Lower leg skin (tissue), 4 donors: ENCODE results near the gene CCDC51. TPM values are rescaled to one million over a fixed set of nuclear protein-coding genes. Genes with fewer than 3 reads are reported as not detected.
"Not testable (repeated sequence)": the region's sequence is repeated elsewhere in the genome, so short reads cannot be mapped to it uniquely, and the experiment has no call there.

Experiments
- DNase-seq, 2 donors: peaks; one replicate each; pipeline ENCODE4 v3.0.0-alpha.2; 2019; ENCODE audit warnings: low spot score in 2 of 2
- H3K4me3 ChIP-seq: fragments of 200-600 bp; sonication (generic); 2 replicates; pipeline ENCODE4 v1.5.1; 2017; ENCODE audit warnings: mild to moderate bottlenecking, low read depth; ENCODE audit not compliant: poor library complexity, severe bottlenecking
- POLR2A ChIP-seq, 2 donors: fragments of 450-650 bp; IDR thresholded peaks; one replicate each; pipeline ENCODE4 v1.6.1; 2016 to 2017; ENCODE audit warnings: antibody characterized with exemption in 2 of 2, mild to moderate bottlenecking in 1 of 2, moderate library complexity in 1 of 2
- WGBS, 2 donors: methylation state at CpG; one replicate each; pipeline ENCODE4 v1.1.5; 2018; 5-methylcytosine and 5-hydroxymethylcytosine counted together
- intact Hi-C: fragments of 100-400 bp; cut with DNase I; formaldehyde crosslinking; loops from one replicate; pipeline ENCODE4 v1.15.0; 2023; ENCODE audit warnings: low total_unique reads
- total RNA-seq, 4 donors: library from RNA; depleted of rRNA; stranded (reverse); fragments of >200 nt; gene quantifications; one replicate each; pipeline ENCODE4 v1.1.0, GENCODE V29; 2016
- TF ChIP-seq, protein P1 (sequence below), 3 donors: fragments of 450-650 bp; IDR thresholded peaks; one replicate each; pipeline ENCODE4 v1.5.1; 2016; ENCODE audit warnings: antibody characterized with exemption in 3 of 3, mild to moderate bottlenecking in 3 of 3, moderate library complexity in 2 of 3

Gene CCDC51, protein sequence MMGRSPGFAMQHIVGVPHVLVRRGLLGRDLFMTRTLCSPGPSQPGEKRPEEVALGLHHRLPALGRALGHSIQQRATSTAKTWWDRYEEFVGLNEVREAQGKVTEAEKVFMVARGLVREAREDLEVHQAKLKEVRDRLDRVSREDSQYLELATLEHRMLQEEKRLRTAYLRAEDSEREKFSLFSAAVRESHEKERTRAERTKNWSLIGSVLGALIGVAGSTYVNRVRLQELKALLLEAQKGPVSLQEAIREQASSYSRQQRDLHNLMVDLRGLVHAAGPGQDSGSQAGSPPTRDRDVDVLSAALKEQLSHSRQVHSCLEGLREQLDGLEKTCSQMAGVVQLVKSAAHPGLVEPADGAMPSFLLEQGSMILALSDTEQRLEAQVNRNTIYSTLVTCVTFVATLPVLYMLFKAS
- total RNA-seq, result 10 to 100 TPM in 3 of 4 donors, 1 to 10 TPM in 1; 6.7 to 17.1 (median 11.6) TPM

DNA sequence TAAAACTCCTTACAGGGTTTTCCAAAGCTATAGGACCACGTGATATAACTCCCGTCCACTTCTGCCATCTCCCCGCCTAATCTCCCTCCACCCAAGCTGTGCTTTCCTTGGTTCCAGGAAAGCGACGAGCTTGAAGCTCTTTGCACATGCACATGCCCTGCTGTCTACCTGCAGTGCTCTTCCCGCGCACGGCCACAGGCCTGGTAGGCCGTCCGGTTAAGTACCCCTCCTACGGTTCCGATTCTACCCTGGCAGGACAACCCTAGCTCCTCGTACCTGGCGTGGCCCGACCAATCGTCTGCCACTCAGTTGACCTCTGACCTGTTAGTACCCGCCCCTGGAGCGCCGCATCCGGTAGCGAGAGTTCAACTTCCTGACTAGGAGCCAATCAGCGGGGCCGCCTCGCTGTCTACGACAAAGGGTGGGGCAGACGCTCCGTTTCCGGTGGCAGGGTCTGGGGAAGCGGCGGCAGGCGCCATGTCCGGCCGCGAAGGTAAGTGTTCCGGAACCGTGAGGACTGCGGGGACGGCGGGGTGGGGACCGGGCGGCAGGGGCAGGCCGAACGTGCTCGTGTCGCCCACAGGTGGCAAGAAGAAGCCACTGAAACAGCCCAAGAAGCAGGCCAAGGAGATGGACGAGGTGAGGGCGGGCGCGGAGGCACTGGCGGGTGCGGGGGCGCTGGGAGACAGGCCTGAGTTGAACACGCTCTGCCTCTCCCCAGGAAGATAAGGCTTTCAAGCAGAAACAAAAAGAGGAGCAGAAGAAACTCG is at the start of gene CCDC51, which contains the start of gene TMA7:
Gene CCDC51 (minus strand): TSS at position 300 of the 770 bp plus-strand sequence. CDS start 4,991 bp downstream, outside the sequence.
Gene TMA7 (plus strand): TSS at position 438 of the 770 bp plus-strand sequence. CDS start 40 bp downstream, at position 478.
- 0% methylated on average over 49 to 52 of the region's 54 CpGs for WGBS, 2 donors
- intact Hi-C loops, result loop anchor here (10.0 kb wide), 1 partner anchor 115 kb away; the partner anchor contains the start of gene PFKFB4
- peak; percentile 98 to 100 for DNase-seq
- H3K4me3 ChIP-seq, result peak within 1 kb of the TSS; percentile 60
- peak in 1 of 2 donors; percentile 92 for TF ChIP-seq POLR2A (IDR thresholded peaks at IDR 0.05)
- TF ChIP-seq, protein P1, sequence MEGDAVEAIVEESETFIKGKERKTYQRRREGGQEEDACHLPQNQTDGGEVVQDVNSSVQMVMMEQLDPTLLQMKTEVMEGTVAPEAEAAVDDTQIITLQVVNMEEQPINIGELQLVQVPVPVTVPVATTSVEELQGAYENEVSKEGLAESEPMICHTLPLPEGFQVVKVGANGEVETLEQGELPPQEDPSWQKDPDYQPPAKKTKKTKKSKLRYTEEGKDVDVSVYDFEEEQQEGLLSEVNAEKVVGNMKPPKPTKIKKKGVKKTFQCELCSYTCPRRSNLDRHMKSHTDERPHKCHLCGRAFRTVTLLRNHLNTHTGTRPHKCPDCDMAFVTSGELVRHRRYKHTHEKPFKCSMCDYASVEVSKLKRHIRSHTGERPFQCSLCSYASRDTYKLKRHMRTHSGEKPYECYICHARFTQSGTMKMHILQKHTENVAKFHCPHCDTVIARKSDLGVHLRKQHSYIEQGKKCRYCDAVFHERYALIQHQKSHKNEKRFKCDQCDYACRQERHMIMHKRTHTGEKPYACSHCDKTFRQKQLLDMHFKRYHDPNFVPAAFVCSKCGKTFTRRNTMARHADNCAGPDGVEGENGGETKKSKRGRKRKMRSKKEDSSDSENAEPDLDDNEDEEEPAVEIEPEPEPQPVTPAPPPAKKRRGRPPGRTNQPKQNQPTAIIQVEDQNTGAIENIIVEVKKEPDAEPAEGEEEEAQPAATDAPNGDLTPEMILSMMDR (IDR thresholded peaks at IDR 0.05), result no peak

DNA sequence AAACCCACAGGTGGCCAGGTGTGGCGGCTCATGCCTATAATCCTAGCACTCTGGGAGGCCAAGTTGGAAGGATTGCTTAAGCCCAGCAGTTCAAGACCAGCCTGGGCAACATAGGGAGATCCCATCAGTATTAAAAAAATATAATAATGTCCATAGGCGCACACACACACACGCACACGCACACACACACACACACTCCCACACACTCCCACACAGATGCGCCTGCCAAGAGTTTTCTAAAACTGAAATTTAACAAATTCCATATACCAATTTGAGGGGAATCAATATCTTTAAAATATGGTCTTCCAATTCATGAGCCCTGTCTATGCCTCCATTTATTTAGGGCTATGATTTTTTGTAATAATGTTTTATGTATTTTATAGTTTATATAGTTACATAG is 47.0 kb upstream of the CCDC51 start:
- H3K4me3 ChIP-seq, result no peak overlapping the region
- intact Hi-C loops, result no loop called here
- no peak for TF ChIP-seq POLR2A (IDR thresholded peaks at IDR 0.05)
- TF ChIP-seq, protein P1 (IDR thresholded peaks at IDR 0.05), result no peak
- DNase-seq, result no peak
- 93 to 99% methylated on average over 5 of the region's 5 CpGs for WGBS, 2 donors

DNA sequence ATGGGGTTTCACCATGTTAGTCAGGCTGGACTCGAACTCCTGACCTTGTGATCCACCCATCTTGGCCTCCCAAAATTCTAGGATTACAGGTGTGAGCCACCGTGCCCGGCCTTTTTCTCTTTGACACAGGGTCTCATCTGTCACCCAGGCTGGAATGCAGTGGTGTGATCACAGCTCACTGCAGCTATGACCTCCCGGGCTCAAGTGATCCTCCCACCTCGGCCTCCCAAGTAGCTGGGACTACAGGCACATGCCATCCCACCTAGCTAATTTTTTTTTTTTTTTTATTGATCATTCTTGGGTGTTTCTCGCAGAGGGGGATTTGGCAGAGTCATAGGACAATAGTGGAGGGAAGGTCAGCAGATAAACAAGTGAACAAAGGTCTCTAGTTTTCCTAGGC is 42.9 kb upstream of the CCDC51 start:
- intact Hi-C loops, DNase-seq, H3K4me3 ChIP-seq: not testable (repeated sequence)
- WGBS, 2 donors, result 95 to 96% methylated on average over 6 of the region's 6 CpGs

DNA sequence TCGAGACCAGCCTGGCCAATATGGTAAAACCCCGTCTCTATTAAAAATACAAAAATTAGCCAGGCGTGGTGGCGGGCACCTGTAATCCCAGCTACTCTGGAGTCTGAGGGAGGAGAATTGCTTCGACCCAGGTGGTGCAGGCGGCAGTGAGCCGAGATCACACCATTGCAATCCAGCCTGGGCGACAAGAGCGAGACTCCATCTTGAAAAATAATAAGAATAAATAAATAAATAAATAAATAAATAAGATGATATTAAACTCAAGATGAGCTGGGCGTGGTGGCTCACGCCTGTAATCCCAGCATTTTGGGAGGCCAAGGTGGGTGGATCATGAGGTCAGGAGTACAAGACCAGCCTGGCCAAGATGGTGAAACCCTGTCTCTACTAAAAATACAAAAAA is 41.0 kb upstream of the CCDC51 start:
- intact Hi-C loops, H3K4me3 ChIP-seq, DNase-seq: not testable (repeated sequence)
- 95 to 98% methylated on average over 11 of the region's 11 CpGs for WGBS, 2 donors

DNA sequence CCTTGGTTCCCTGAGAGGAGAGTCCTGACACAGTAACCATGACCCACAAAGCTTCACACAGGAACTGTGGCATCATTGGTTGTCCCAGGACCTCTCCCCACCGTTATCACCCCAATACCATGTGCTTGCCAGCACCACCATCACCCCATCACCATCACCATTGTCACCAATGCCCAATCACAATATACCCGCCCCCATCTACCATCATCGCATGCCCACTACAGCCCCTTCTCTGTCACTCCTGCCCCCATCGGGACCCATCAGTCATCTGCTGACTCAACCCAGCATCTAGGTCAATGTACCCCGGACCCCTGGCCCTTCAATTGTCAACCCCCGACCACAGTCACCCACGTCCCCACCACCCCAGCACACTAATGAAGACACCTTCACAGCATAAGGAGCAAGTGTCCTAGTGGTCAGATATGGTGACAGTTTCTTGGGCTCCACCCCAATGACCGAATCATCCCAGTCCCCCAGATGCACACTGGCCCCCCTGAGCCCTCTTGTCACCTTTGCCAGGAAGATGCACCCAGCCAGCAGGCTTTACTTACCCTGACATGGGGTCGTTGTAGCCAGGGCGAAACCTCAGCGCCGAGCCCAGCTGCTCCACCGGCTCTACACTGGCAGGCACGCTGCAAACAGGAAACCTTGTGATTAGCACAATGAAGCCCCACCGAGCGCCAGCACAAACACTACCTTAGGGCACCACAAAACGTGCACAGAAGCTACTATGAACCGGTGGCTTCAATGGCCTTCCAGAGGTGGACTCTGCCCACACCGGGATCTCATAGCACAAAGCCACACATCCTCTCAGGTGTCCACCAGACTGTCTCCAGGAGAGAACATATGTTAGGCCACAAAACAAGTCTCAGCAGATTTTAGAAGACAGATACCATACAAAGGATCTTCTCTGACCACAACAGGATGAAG is 39.0 kb upstream of the CCDC51 start:
- intact Hi-C loops, result no loop called here

More for the DNA sequence above, 39.0 kb upstream of the CCDC51 start:
- WGBS, 2 donors, result 81 to 84% methylated on average over 13 to 19 of the region's 19 CpGs
- no peak for TF ChIP-seq POLR2A (IDR thresholded peaks at IDR 0.05)
- TF ChIP-seq, protein P1 (IDR thresholded peaks at IDR 0.05), result no peak
- no peak overlapping the region for H3K4me3 ChIP-seq
- no peak for DNase-seq
